Panc1 (cell line): ENCODE results near the gene DALRD3. TPM values are rescaled to one million over a fixed set of nuclear protein-coding genes. Genes with fewer than 3 reads are reported as not detected.

ENCODE experiments used
- ATAC-seq: fragments of 200-7000 bp; cut with Tn5 transposase; 2 replicates; pipeline ENCODE4 v1.9.1; 2020; ENCODE audit warnings: mild to moderate bottlenecking, moderate library complexity
- BruUV-seq: library from RNA; stranded (reverse); fragments of 400-500 nt; replicated peaks from 2 replicates; lab custom pipeline; 2021; lab: Mats Ljungman, UMichigan
- CTCF ChIA-PET: fragments of 300-600 bp; sonication (Branson Sonifier 250); formaldehyde crosslinking; loops from one replicate; lab custom pipeline; 2022; ENCODE audit warnings: antibody characterized with exemption; lab: Charles Lee
- POLR2A ChIA-PET: fragments of 300-600 bp; sonication (Branson Sonifier 250); formaldehyde crosslinking; loops from one replicate; lab custom pipeline; 2022; ENCODE audit warnings: antibody characterized with exemption; lab: Charles Lee
- DNase-seq: peaks from one replicate; pipeline ENCODE4 v3.0.0-alpha.2; 2010; ENCODE audit warnings: low read depth, low spot score
- H3K27ac ChIP-seq: 2 replicates; pipeline ENCODE4 v1.5.1; 2011; ENCODE audit warnings: mild to moderate bottlenecking, low read length, inconsistent platforms
- H3K27me3 ChIP-seq: fragments of 200-500 bp; sonication (Bioruptor generic); 2 replicates; pipeline ENCODE4 v1.6.0; 2014; ENCODE audit warnings: low read length, inconsistent platforms; ENCODE audit not compliant: control insufficient read depth, insufficient read depth
- H3K36me3 ChIP-seq: fragments of 200-500 bp; sonication (Bioruptor generic); 2 replicates; pipeline ENCODE4 v1.5.1; 2014; ENCODE audit warnings: inconsistent platforms, mild to moderate bottlenecking, low read length, moderate library complexity; ENCODE audit not compliant: control insufficient read depth, insufficient read depth
- H3K4me1 ChIP-seq: 2 replicates; pipeline ENCODE4 v1.5.1; 2011; ENCODE audit warnings: inconsistent platforms, mild to moderate bottlenecking, low read length, moderate library complexity; ENCODE audit not compliant: control insufficient read depth, insufficient read depth
- H3K4me3 ChIP-seq, 2 experiments: 2 replicates each; pipeline ENCODE4 v1.5.1; 2011 to 2012; ENCODE audit warnings: low read depth in 2 of 2, low read length in 2 of 2, mild to moderate bottlenecking in 2 of 2, inconsistent platforms in 1 of 2, moderate library complexity in 1 of 2
- H3K9me3 ChIP-seq: fragments of 200-500 bp; sonication (Bioruptor generic); 2 replicates; pipeline ENCODE4 v1.5.1; 2014; ENCODE audit warnings: low read depth, mild to moderate bottlenecking, inconsistent platforms, low read length, moderate library complexity; ENCODE audit not compliant: control insufficient read depth, insufficient read depth
- POLR2AphosphoS5 ChIP-seq: IDR thresholded peaks from 2 replicates; pipeline ENCODE4 v1.6.1; 2012; ENCODE audit warnings: mild to moderate bottlenecking, low read depth, low read length, moderate library complexity
- SIN3A ChIP-seq: IDR thresholded peaks from 2 replicates; pipeline ENCODE4 v1.6.1; 2012; ENCODE audit warnings: low read depth, mild to moderate bottlenecking, low read length, moderate library complexity, borderline replicate concordance; ENCODE audit not compliant: insufficient read depth
- TCF7L2 ChIP-seq: IDR thresholded peaks from 2 replicates; pipeline ENCODE4 v1.6.1; 2011; ENCODE audit warnings: mild to moderate bottlenecking, low read depth, low read length, inconsistent platforms
- in situ Hi-C: cut with HindIII; loops from 2 replicates; pipeline ENCODE4 v1.10.0; 2016; ENCODE audit warnings: low sequenced_read_pairs, low pct_unique_long_range_greater_than_20kb
- intact Hi-C: fragments of 100-400 bp; cut with micrococcal nuclease; formaldehyde crosslinking; loops from one replicate; pipeline ENCODE4 v1.10.0; 2022; ENCODE audit not compliant: unreplicated experiment
- total RNA-seq: library from RNA; stranded (reverse); gene quantifications from one replicate; pipeline ENCODE4 v1.2.1, GENCODE V29; 2021; ENCODE audit not compliant: unreplicated experiment
- TF ChIP-seq, protein P1 (sequence below), 2 experiments: IDR thresholded peaks; 2 replicates each; pipeline ENCODE4 v1.6.1; 2011 to 2012; ENCODE audit warnings: low read depth in 2 of 2, control low read depth in 1 of 2, low read length in 1 of 2, mild to moderate bottlenecking in 1 of 2, moderate library complexity in 1 of 2; ENCODE audit not compliant: insufficient read depth in 1 of 2
- TF ChIP-seq, protein P2 (sequence below): fragments of 450-650 bp; IDR thresholded peaks from 2 replicates; pipeline ENCODE4 v1.5.1; 2017; ENCODE audit warnings: mild to moderate bottlenecking

Gene DALRD3
- total RNA-seq, 1 experiment from 2014 or later = 22.5 TPM

DNA sequence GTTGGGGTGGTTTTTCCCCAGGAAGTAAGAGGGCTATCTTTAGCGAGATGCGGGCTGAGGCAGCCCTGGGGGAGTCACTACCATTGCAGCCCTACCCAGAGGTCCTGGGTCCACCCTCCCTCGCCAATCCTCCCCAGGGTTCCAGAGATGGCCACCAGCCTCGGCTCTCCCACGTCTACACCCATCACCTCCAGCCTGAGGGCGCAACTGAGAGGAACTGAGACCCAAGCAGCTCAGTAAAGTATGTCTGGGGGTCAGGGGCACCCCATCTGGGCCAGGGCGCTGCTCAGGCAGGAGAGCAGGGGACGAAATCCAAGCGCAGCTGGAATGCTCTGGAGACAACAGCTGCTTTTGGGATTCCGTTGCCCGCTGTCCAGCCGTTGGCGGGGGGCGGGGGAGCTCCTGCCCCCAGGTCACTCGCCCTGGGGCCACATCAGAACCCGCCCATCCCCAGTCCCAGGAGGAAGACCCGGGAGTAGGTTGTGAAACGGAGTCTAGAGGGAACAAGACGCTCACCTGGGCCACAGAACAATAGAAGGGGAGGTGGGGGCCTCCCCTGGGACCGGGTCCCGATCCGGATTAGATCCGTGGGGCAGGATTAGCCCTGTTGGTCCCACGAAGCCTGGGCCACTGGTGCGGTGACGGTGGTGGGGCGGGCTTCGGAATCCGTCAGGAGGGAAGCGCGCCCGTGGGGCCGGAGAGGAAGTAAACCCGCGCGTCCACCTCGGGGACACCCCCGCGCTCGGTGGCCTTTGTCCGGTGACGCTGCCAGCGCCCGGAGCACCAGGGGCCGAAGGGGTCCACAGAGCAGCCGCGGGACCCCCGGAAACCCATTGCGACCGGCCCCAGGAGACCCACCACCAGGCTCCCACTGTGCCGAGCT is 2.2 kb upstream of the DALRD3 start:
- peak overlapping the region; percentile 97 for H3K27ac ChIP-seq
- BruUV-seq = TSS peak; percentile 86
- ChIA-PET POLR2A (interaction anchor here (0.6 to 0.8 kb wide), 2 partner anchors 31 to 39 kb away, joined by 3 to 6 read pairs; partner anchors contain the start of gene P4HTM), CTCF (interaction anchor here (1.5 kb wide), 1 partner anchor 33 kb away, joined by 4 read pairs; no protein-coding TSS in a partner anchor)
- H3K27me3 ChIP-seq = no peaks in the 10 kb centered on the region
- peaks cover 25% of the 10 kb centered on the region for H3K4me1 ChIP-seq
- ATAC-seq = no peak
- no peak for DNase-seq
- TF ChIP-seq, protein P1, sequence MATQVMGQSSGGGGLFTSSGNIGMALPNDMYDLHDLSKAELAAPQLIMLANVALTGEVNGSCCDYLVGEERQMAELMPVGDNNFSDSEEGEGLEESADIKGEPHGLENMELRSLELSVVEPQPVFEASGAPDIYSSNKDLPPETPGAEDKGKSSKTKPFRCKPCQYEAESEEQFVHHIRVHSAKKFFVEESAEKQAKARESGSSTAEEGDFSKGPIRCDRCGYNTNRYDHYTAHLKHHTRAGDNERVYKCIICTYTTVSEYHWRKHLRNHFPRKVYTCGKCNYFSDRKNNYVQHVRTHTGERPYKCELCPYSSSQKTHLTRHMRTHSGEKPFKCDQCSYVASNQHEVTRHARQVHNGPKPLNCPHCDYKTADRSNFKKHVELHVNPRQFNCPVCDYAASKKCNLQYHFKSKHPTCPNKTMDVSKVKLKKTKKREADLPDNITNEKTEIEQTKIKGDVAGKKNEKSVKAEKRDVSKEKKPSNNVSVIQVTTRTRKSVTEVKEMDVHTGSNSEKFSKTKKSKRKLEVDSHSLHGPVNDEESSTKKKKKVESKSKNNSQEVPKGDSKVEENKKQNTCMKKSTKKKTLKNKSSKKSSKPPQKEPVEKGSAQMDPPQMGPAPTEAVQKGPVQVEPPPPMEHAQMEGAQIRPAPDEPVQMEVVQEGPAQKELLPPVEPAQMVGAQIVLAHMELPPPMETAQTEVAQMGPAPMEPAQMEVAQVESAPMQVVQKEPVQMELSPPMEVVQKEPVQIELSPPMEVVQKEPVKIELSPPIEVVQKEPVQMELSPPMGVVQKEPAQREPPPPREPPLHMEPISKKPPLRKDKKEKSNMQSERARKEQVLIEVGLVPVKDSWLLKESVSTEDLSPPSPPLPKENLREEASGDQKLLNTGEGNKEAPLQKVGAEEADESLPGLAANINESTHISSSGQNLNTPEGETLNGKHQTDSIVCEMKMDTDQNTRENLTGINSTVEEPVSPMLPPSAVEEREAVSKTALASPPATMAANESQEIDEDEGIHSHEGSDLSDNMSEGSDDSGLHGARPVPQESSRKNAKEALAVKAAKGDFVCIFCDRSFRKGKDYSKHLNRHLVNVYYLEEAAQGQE (IDR thresholded peaks at IDR 0.05; ENCODE audit: insufficient read depth in 1 of 2, low read depth in 2 of 2, low read length in 1 of 2) = no peak
- no peak; the same call in 1 of the 2 replicates for TF ChIP-seq SIN3A
- TF ChIP-seq, protein P2, sequence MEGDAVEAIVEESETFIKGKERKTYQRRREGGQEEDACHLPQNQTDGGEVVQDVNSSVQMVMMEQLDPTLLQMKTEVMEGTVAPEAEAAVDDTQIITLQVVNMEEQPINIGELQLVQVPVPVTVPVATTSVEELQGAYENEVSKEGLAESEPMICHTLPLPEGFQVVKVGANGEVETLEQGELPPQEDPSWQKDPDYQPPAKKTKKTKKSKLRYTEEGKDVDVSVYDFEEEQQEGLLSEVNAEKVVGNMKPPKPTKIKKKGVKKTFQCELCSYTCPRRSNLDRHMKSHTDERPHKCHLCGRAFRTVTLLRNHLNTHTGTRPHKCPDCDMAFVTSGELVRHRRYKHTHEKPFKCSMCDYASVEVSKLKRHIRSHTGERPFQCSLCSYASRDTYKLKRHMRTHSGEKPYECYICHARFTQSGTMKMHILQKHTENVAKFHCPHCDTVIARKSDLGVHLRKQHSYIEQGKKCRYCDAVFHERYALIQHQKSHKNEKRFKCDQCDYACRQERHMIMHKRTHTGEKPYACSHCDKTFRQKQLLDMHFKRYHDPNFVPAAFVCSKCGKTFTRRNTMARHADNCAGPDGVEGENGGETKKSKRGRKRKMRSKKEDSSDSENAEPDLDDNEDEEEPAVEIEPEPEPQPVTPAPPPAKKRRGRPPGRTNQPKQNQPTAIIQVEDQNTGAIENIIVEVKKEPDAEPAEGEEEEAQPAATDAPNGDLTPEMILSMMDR = no peak
- TF ChIP-seq TCF7L2 = no peak
- TF ChIP-seq POLR2AphosphoS5 = no peak; the same call in 1 of the 2 replicates
- peaks cover 9% of the 10 kb centered on the region for H3K36me3 ChIP-seq
- in situ Hi-C loops = no loop called here
- peak overlapping the region; percentile 71 to 90 for H3K4me3 ChIP-seq
- intact Hi-C loops = no loop called here
- H3K9me3 ChIP-seq = no peaks in the 10 kb centered on the region

DNA sequence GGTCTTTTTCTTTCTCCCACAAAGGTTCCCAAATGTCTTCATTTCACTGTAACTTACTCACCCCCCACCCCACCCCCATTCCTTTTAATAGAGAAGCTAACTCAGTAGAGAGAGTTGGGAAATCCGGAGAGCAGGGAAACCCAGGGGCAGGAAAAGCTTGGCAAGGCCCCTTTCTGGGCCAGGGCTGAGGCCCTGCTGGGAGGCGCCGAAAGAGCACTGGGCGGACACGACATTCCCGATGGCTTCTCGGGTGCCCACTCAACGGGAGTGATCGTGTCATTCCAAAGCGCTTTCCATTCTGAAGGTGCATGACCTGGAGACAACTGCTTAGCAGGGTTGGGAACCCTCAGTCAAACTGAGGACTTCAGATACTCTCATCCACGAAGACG is 1.6 kb upstream of the DALRD3 start:
- intact Hi-C loops (no loop called here), in situ Hi-C loops (no loop called here)
- DNase-seq (no peak), ATAC-seq (no peak)
- Histone ChIP-seq H3K4me1 (peaks cover 19% of the 10 kb centered on the region), H3K27ac (peak overlapping the region; percentile 97), H3K4me3 (peak overlapping the region; percentile 71 to 90), H3K27me3 (no peaks in the 10 kb centered on the region), H3K36me3 (peaks cover 9% of the 10 kb centered on the region; the same call in 1 of the 2 replicates), H3K9me3 (no peaks in the 10 kb centered on the region)
- TF ChIP-seq SIN3A = no peak
- BruUV-seq = no TSS peak
- CTCF ChIA-PET = no interaction called here
- POLR2A ChIA-PET = interaction anchor here (0.6 to 0.8 kb wide), 2 partner anchors 30 to 39 kb away, joined by 3 to 6 read pairs; partner anchors contain the start of gene P4HTM

DNA sequence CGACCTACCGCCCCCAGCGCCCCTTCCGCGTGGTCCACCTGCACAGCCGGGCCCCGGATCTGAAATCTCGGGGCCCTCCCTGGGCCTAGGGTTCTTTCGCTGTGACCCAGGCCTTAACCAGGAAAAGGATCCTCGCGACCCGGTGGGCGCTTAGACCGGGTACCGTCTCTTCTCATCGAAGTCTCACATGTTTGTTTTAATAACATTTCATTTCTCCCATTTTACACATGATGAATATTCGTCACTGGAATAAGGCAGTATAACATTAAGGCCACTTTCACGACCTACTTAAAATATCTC is 277 bp upstream of the DALRD3 start:
- intact Hi-C loops (no loop called here), in situ Hi-C loops (no loop called here)
- CTCF ChIA-PET = no interaction called here
- Histone ChIP-seq H3K27me3 (no peaks in the 10 kb centered on the region), H3K36me3 (peaks cover 7% of the 10 kb centered on the region; the same call in 1 of the 2 replicates), H3K9me3 (no peaks in the 10 kb centered on the region), H3K4me3 (peak overlapping the region; percentile 71 to 90), H3K27ac (peak overlapping the region; percentile 97), H3K4me1 (peaks cover 13% of the 10 kb centered on the region)
- DNase-seq = no peak
- peak; percentile 6; the same call in 1 of the 2 replicates for ATAC-seq
- TF ChIP-seq POLR2AphosphoS5 (peak; percentile 66), SIN3A (no peak)
- POLR2A ChIA-PET = interaction anchor here (0.8 kb wide), 1 partner anchor 76 kb away, joined by 3 read pairs; no protein-coding TSS in a partner anchor
- no TSS peak for BruUV-seq
